GM23338 (cell line): Measurements from ENCODE around the gene SMTN. TPM values are rescaled to one million over a fixed set of nuclear protein-coding genes. Genes with fewer than 3 reads are reported as not detected.

Source experiments
- ATAC-seq: fragments of 200-7000 bp; cut with Tn5 transposase; 3 replicates; pipeline ENCODE4 v1.9.1; 2020
- DNase-seq: peaks from one replicate; pipeline ENCODE4 v3.0.0-alpha.2; 2015; ENCODE audit warnings: low spot score
- H2AFZ ChIP-seq: fragments of 200-600 bp; sonication (generic); 2 replicates; pipeline ENCODE4 v1.8.0; 2016; ENCODE audit warnings: antibody characterized with exemption, mild to moderate bottlenecking, moderate library complexity
- H3F3A ChIP-seq: fragments of 200-600 bp; sonication (generic); replicated peaks from 2 replicates; pipeline ENCODE4 v1.8.0; 2017; ENCODE audit warnings: antibody characterized with exemption, mixed run types, low read depth
- H3K27ac ChIP-seq: fragments of 200-600 bp; sonication (generic); 2 replicates; pipeline ENCODE4 v1.6.1; 2016; ENCODE audit warnings: low read depth
- H3K27me3 ChIP-seq: fragments of 200-600 bp; sonication (generic); 2 replicates; pipeline ENCODE4 v1.8.0; 2016; ENCODE audit warnings: mild to moderate bottlenecking, mixed run types, moderate library complexity; ENCODE audit not compliant: insufficient read depth
- H3K36me3 ChIP-seq: fragments of 200-600 bp; sonication (generic); 2 replicates; pipeline ENCODE4 v1.8.0; 2016; ENCODE audit warnings: mild to moderate bottlenecking; ENCODE audit not compliant: insufficient read depth
- H3K4me1 ChIP-seq: fragments of 200-600 bp; sonication (generic); 2 replicates; pipeline ENCODE4 v1.8.0; 2016; ENCODE audit warnings: mild to moderate bottlenecking, moderate library complexity; ENCODE audit not compliant: insufficient read depth
- H3K4me2 ChIP-seq: fragments of 200-600 bp; sonication (generic); 2 replicates; pipeline ENCODE4 v1.7.1; 2017; ENCODE audit warnings: mixed run types
- H3K4me3 ChIP-seq: fragments of 200-600 bp; sonication (generic); 2 replicates; pipeline ENCODE4 v1.6.1; 2016; ENCODE audit warnings: mixed run types
- H3K79me2 ChIP-seq: fragments of 200-600 bp; sonication (generic); replicated peaks from 2 replicates; pipeline ENCODE4 v1.8.0; 2017; ENCODE audit warnings: mild to moderate bottlenecking; ENCODE audit not compliant: insufficient read depth
- H3K9me2 ChIP-seq: fragments of 200-600 bp; sonication (generic); 2 replicates; pipeline ENCODE4 v1.8.0; 2017; ENCODE audit not compliant: insufficient read depth
- H4K20me1 ChIP-seq: fragments of 200-600 bp; sonication (generic); replicated peaks from 2 replicates; pipeline ENCODE4 v1.8.0; 2017; ENCODE audit warnings: mild to moderate bottlenecking; ENCODE audit not compliant: insufficient read depth
- H3K27ac Mint-ChIP-seq: 2 replicates; pipeline ENCODE4 v1.8.0; 2020; ENCODE audit warnings: inconsistent platforms, mild to moderate bottlenecking, moderate library complexity, mixed read lengths
- H3K27me3 Mint-ChIP-seq: 3 replicates; pipeline ENCODE4 v1.8.0; 2022; ENCODE audit warnings: low read depth, mild to moderate bottlenecking, moderate library complexity, mixed read lengths, inconsistent platforms; ENCODE audit not compliant: insufficient read depth, poor library complexity
- H3K36me3 Mint-ChIP-seq: 3 replicates; pipeline ENCODE4 v1.8.0; 2021; ENCODE audit warnings: low read depth, mild to moderate bottlenecking, inconsistent platforms, moderate library complexity, mixed read lengths
- H3K4me1 Mint-ChIP-seq: 3 replicates; pipeline ENCODE4 v1.8.0; 2020; ENCODE audit warnings: mild to moderate bottlenecking, inconsistent platforms, mixed read lengths
- H3K4me3 Mint-ChIP-seq: 3 replicates; pipeline ENCODE4 v1.8.0; 2021; ENCODE audit warnings: moderate library complexity, mild to moderate bottlenecking, inconsistent platforms, mixed read lengths
- H3K9me3 Mint-ChIP-seq: 3 replicates; pipeline ENCODE4 v1.8.0; 2020; ENCODE audit warnings: moderate library complexity, mild to moderate bottlenecking, inconsistent platforms, mixed read lengths
- CREB1 ChIP-seq: fragments of 250-450 bp; sonication (Bioruptor Pico); IDR thresholded peaks from 2 replicates; pipeline ENCODE4 v1.5.0; 2020; ENCODE audit warnings: low read depth, mild to moderate bottlenecking, moderate library complexity
- NANOG ChIP-seq: IDR thresholded peaks from 2 replicates; pipeline ENCODE4 v1.6.1; 2016; ENCODE audit warnings: antibody characterized with exemption, borderline replicate concordance
- POLR2AphosphoS5 ChIP-seq: IDR thresholded peaks from 2 replicates; pipeline ENCODE4 v1.6.1; 2016; ENCODE audit warnings: antibody characterized with exemption, low read depth
- STAT1 ChIP-seq: IDR thresholded peaks from one replicate; pipeline ENCODE4 v1.6.1; 2016; ENCODE audit warnings: antibody characterized with exemption; ENCODE audit not compliant: unreplicated experiment
- polyA plus RNA-seq: library from polyadenylated mRNA; unstranded; fragments of >200 nt; fragmentation: Nextera tagmentation; extraction: Ambion mirVana; gene quantifications from 2 replicates; pipeline ENCODE4 v1.2.1, GENCODE V29; 2016
- total RNA-seq: library from RNA; depleted of rRNA; stranded (reverse); fragments of >200 nt; shearing (Covaris generic); gene quantifications from 2 replicates; pipeline ENCODE4 v1.2.3, GENCODE V29; 2014
- TF ChIP-seq, protein P1 (sequence below): IDR thresholded peaks from one replicate; pipeline ENCODE4 v1.6.1; 2018; ENCODE audit warnings: antibody characterized with exemption; ENCODE audit not compliant: unreplicated experiment
- TF ChIP-seq, protein P2 (sequence below): IDR thresholded peaks from 2 replicates; pipeline ENCODE4 v1.6.1; 2016; ENCODE audit warnings: antibody characterized with exemption
- TF ChIP-seq, protein P3 (sequence below), 2 experiments: fragments of 200-600 bp in 1 of 2; sonication (generic) in 1 of 2; conservative IDR thresholded peaks; 2 replicates each; pipeline versions ENCODE4 v1.5.1 to v1.6.1; 2016 to 2017; ENCODE audit warnings: antibody characterized with exemption in 2 of 2, low read depth in 2 of 2, mild to moderate bottlenecking in 2 of 2, moderate library complexity in 1 of 2

The SMTN gene
- total and polyA plus RNA-seq, 2 experiments from 2014 or later = 27.4 to 32.2 TPM

DNA sequence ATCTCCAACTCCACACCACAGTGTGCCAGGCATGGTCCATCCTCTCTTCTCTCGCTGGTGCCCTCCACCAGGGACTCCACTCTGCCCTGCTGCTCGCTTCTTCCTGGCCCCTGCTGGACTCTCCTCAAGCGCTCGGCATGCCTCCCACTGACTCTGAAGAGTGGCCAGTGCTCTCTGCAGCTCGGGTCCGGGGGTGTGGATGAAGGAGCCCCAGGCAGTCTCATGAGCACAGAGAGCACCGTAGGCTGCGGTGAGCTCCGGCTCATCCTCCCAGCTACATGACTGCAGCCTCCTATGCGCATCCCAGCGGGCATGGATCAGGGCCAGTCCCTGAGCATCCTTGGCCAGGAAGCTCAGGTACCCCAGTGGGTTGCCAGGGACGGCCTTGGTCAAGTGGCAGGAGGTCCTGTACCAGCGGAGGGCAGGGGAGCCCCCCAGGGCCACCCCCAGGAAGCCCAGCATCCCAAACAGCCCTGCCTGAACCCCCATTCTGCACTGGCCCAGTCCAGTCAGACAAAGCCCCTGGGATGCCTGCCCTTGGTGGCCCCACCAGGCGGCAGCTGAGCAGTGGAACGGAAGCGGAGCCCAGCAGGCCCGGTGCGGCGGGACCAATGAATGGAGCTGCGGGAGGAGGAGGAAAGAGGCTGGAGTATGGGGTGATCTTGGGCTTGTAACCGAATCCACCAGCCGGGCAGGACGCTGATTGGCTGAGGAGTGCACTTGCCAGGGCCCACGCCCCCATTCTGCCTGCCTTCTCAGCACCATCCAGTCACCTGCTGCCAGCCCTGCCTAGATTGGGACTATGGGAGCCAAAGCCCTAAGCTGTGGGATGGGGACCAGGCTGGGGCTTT, 59.0 kb downstream of the SMTN start, which contains the start of gene PLA2G3 (continued):
- no peak for TF ChIP-seq CREB1
- TF ChIP-seq, protein P1, sequence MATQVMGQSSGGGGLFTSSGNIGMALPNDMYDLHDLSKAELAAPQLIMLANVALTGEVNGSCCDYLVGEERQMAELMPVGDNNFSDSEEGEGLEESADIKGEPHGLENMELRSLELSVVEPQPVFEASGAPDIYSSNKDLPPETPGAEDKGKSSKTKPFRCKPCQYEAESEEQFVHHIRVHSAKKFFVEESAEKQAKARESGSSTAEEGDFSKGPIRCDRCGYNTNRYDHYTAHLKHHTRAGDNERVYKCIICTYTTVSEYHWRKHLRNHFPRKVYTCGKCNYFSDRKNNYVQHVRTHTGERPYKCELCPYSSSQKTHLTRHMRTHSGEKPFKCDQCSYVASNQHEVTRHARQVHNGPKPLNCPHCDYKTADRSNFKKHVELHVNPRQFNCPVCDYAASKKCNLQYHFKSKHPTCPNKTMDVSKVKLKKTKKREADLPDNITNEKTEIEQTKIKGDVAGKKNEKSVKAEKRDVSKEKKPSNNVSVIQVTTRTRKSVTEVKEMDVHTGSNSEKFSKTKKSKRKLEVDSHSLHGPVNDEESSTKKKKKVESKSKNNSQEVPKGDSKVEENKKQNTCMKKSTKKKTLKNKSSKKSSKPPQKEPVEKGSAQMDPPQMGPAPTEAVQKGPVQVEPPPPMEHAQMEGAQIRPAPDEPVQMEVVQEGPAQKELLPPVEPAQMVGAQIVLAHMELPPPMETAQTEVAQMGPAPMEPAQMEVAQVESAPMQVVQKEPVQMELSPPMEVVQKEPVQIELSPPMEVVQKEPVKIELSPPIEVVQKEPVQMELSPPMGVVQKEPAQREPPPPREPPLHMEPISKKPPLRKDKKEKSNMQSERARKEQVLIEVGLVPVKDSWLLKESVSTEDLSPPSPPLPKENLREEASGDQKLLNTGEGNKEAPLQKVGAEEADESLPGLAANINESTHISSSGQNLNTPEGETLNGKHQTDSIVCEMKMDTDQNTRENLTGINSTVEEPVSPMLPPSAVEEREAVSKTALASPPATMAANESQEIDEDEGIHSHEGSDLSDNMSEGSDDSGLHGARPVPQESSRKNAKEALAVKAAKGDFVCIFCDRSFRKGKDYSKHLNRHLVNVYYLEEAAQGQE = no peak
- no peak for TF ChIP-seq NANOG
- TF ChIP-seq, protein P2, sequence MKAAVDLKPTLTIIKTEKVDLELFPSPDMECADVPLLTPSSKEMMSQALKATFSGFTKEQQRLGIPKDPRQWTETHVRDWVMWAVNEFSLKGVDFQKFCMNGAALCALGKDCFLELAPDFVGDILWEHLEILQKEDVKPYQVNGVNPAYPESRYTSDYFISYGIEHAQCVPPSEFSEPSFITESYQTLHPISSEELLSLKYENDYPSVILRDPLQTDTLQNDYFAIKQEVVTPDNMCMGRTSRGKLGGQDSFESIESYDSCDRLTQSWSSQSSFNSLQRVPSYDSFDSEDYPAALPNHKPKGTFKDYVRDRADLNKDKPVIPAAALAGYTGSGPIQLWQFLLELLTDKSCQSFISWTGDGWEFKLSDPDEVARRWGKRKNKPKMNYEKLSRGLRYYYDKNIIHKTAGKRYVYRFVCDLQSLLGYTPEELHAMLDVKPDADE = peak; percentile 71; the same call in 1 of the 2 replicates
- peak; percentile 95 for TF ChIP-seq POLR2AphosphoS5
- TF ChIP-seq, protein P3, sequence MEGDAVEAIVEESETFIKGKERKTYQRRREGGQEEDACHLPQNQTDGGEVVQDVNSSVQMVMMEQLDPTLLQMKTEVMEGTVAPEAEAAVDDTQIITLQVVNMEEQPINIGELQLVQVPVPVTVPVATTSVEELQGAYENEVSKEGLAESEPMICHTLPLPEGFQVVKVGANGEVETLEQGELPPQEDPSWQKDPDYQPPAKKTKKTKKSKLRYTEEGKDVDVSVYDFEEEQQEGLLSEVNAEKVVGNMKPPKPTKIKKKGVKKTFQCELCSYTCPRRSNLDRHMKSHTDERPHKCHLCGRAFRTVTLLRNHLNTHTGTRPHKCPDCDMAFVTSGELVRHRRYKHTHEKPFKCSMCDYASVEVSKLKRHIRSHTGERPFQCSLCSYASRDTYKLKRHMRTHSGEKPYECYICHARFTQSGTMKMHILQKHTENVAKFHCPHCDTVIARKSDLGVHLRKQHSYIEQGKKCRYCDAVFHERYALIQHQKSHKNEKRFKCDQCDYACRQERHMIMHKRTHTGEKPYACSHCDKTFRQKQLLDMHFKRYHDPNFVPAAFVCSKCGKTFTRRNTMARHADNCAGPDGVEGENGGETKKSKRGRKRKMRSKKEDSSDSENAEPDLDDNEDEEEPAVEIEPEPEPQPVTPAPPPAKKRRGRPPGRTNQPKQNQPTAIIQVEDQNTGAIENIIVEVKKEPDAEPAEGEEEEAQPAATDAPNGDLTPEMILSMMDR (conservative IDR thresholded peaks at IDR 0.05; ENCODE audit: low read depth in 2 of 2) = peak; percentile 21 to 35; a peak in 1 of 4 replicates

DNA sequence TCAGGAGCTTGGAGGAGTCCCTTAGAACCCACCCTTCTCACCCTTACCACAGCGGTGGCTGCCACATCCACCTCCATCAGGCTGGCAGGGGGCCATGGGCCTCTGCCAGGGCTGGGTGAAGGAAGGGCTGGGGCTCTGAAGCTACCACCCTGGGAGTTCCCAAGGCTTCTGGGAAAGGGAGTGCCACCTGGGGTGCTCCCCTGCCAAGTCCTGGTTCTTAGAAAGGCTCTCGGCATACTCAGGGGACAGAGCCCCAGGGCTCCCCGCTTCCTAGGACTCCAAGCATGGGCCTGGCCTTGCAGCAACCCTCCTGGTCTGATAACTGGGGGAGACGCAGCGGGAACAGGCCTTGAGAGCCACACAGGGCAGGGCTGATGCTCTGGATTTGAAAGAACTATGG, 59.6 kb downstream of the SMTN start:
- H3K27ac Mint-ChIP-seq = peak overlapping the region; percentile 62; the same call in 1 of the 2 replicates
- DNase-seq (peak; percentile 11), ATAC-seq (peak; percentile 2; the same call in 2 of the 3 replicates)
- no peaks in the 10 kb centered on the region for H3F3A ChIP-seq
- H3K27me3 Mint-ChIP-seq = peaks cover 14% of the 10 kb centered on the region
- no peak overlapping the region for H2AFZ ChIP-seq
- peak overlapping the region; percentile 95 for H3K27ac ChIP-seq
- peak overlapping the region; percentile 33; the same call in 1 of the 2 replicates for H3K4me3 ChIP-seq
- no peaks in the 10 kb centered on the region for H3K9me2 ChIP-seq
- peaks cover 16% of the 10 kb centered on the region for H3K4me1 Mint-ChIP-seq
- H3K4me2 ChIP-seq = peak overlapping the region; percentile 64; the same call in 1 of the 2 replicates
- H4K20me1 ChIP-seq = peaks cover 6% of the 10 kb centered on the region; the same call in 1 of the 2 replicates
- peaks cover 21% of the 10 kb centered on the region for H3K4me1 ChIP-seq
- H3K79me2 ChIP-seq = peaks cover 25% of the 10 kb centered on the region
- H3K9me3 Mint-ChIP-seq = peaks cover 12% of the 10 kb centered on the region
- peaks cover 11% of the 10 kb centered on the region; the same call in 2 of the 3 replicates for H3K36me3 Mint-ChIP-seq
- H3K36me3 ChIP-seq = peaks cover 5% of the 10 kb centered on the region
- H3K27me3 ChIP-seq = no peaks in the 10 kb centered on the region
- no peak overlapping the region for H3K4me3 Mint-ChIP-seq
- TF ChIP-seq POLR2AphosphoS5 (no peak), NANOG (no peak), STAT1 (no peak)
- TF ChIP-seq, protein P1 = no peak
- TF ChIP-seq, protein P2 = no peak
- TF ChIP-seq, protein P3 (conservative IDR thresholded peaks at IDR 0.05; ENCODE audit: low read depth in 2 of 2) = no peak
